GM23338 (cell line): ENCODE data around the gene DHRS7C. TPM values are rescaled to one million over a fixed set of nuclear protein-coding genes. Genes with fewer than 3 reads are reported as not detected.

Experiments
- ATAC-seq: fragments of 200-7000 bp; cut with Tn5 transposase; 3 replicates; pipeline ENCODE4 v1.9.1; 2020
- DNase-seq: peaks from one replicate; pipeline ENCODE4 v3.0.0-alpha.2; 2015; ENCODE audit warnings: low spot score
- H2AFZ ChIP-seq: fragments of 200-600 bp; sonication (generic); 2 replicates; pipeline ENCODE4 v1.8.0; 2016; ENCODE audit warnings: antibody characterized with exemption, mild to moderate bottlenecking, moderate library complexity
- H3F3A ChIP-seq: fragments of 200-600 bp; sonication (generic); replicated peaks from 2 replicates; pipeline ENCODE4 v1.8.0; 2017; ENCODE audit warnings: antibody characterized with exemption, mixed run types, low read depth
- H3K27ac ChIP-seq: fragments of 200-600 bp; sonication (generic); 2 replicates; pipeline ENCODE4 v1.6.1; 2016; ENCODE audit warnings: low read depth
- H3K27me3 ChIP-seq: fragments of 200-600 bp; sonication (generic); 2 replicates; pipeline ENCODE4 v1.8.0; 2016; ENCODE audit warnings: mild to moderate bottlenecking, mixed run types, moderate library complexity; ENCODE audit not compliant: insufficient read depth
- H3K36me3 ChIP-seq: fragments of 200-600 bp; sonication (generic); 2 replicates; pipeline ENCODE4 v1.8.0; 2016; ENCODE audit warnings: mild to moderate bottlenecking; ENCODE audit not compliant: insufficient read depth
- H3K4me1 ChIP-seq: fragments of 200-600 bp; sonication (generic); 2 replicates; pipeline ENCODE4 v1.8.0; 2016; ENCODE audit warnings: mild to moderate bottlenecking, moderate library complexity; ENCODE audit not compliant: insufficient read depth
- H3K4me2 ChIP-seq: fragments of 200-600 bp; sonication (generic); 2 replicates; pipeline ENCODE4 v1.7.1; 2017; ENCODE audit warnings: mixed run types
- H3K4me3 ChIP-seq: fragments of 200-600 bp; sonication (generic); 2 replicates; pipeline ENCODE4 v1.6.1; 2016; ENCODE audit warnings: mixed run types
- H3K79me2 ChIP-seq: fragments of 200-600 bp; sonication (generic); replicated peaks from 2 replicates; pipeline ENCODE4 v1.8.0; 2017; ENCODE audit warnings: mild to moderate bottlenecking; ENCODE audit not compliant: insufficient read depth
- H3K9me2 ChIP-seq: fragments of 200-600 bp; sonication (generic); 2 replicates; pipeline ENCODE4 v1.8.0; 2017; ENCODE audit not compliant: insufficient read depth
- H4K20me1 ChIP-seq: fragments of 200-600 bp; sonication (generic); replicated peaks from 2 replicates; pipeline ENCODE4 v1.8.0; 2017; ENCODE audit warnings: mild to moderate bottlenecking; ENCODE audit not compliant: insufficient read depth
- H3K27ac Mint-ChIP-seq: 2 replicates; pipeline ENCODE4 v1.8.0; 2020; ENCODE audit warnings: inconsistent platforms, mild to moderate bottlenecking, moderate library complexity, mixed read lengths
- H3K27me3 Mint-ChIP-seq: 3 replicates; pipeline ENCODE4 v1.8.0; 2022; ENCODE audit warnings: low read depth, mild to moderate bottlenecking, moderate library complexity, mixed read lengths, inconsistent platforms; ENCODE audit not compliant: insufficient read depth, poor library complexity
- H3K36me3 Mint-ChIP-seq: 3 replicates; pipeline ENCODE4 v1.8.0; 2021; ENCODE audit warnings: low read depth, mild to moderate bottlenecking, inconsistent platforms, moderate library complexity, mixed read lengths
- H3K4me1 Mint-ChIP-seq: 3 replicates; pipeline ENCODE4 v1.8.0; 2020; ENCODE audit warnings: mild to moderate bottlenecking, inconsistent platforms, mixed read lengths
- H3K4me3 Mint-ChIP-seq: 3 replicates; pipeline ENCODE4 v1.8.0; 2021; ENCODE audit warnings: moderate library complexity, mild to moderate bottlenecking, inconsistent platforms, mixed read lengths
- H3K9me3 Mint-ChIP-seq: 3 replicates; pipeline ENCODE4 v1.8.0; 2020; ENCODE audit warnings: moderate library complexity, mild to moderate bottlenecking, inconsistent platforms, mixed read lengths
- CREB1 ChIP-seq: fragments of 250-450 bp; sonication (Bioruptor Pico); IDR thresholded peaks from 2 replicates; pipeline ENCODE4 v1.5.0; 2020; ENCODE audit warnings: low read depth, mild to moderate bottlenecking, moderate library complexity
- CTCF ChIP-seq, 2 experiments: fragments of 200-600 bp in 1 of 2; sonication (generic) in 1 of 2; conservative IDR thresholded peaks; 2 replicates each; pipeline versions ENCODE4 v1.5.1 to v1.6.1; 2016 to 2017; ENCODE audit warnings: antibody characterized with exemption in 2 of 2, low read depth in 2 of 2, mild to moderate bottlenecking in 2 of 2, moderate library complexity in 1 of 2
- EZH2 ChIP-seq: fragments of 200-600 bp; sonication (generic); IDR thresholded peaks from one replicate; pipeline ENCODE4 v1.8.0; 2017; ENCODE audit warnings: antibody characterized with exemption, mild to moderate bottlenecking, low read depth; ENCODE audit not compliant: unreplicated experiment
- EZH2phosphoT487 ChIP-seq: fragments of 200-600 bp; sonication (generic); IDR thresholded peaks from one replicate; pipeline ENCODE4 v1.8.1; 2018; ENCODE audit warnings: antibody characterized with exemption; ENCODE audit not compliant: unreplicated experiment
- JUNB ChIP-seq: IDR thresholded peaks from one replicate; pipeline ENCODE4 v1.6.1; 2016; ENCODE audit warnings: antibody characterized with exemption; ENCODE audit not compliant: unreplicated experiment
- NANOG ChIP-seq: IDR thresholded peaks from 2 replicates; pipeline ENCODE4 v1.6.1; 2016; ENCODE audit warnings: antibody characterized with exemption, borderline replicate concordance
- POLR2AphosphoS5 ChIP-seq: IDR thresholded peaks from 2 replicates; pipeline ENCODE4 v1.6.1; 2016; ENCODE audit warnings: antibody characterized with exemption, low read depth
- REST ChIP-seq: IDR thresholded peaks from one replicate; pipeline ENCODE4 v1.6.1; 2018; ENCODE audit warnings: antibody characterized with exemption; ENCODE audit not compliant: unreplicated experiment
- STAT1 ChIP-seq: IDR thresholded peaks from one replicate; pipeline ENCODE4 v1.6.1; 2016; ENCODE audit warnings: antibody characterized with exemption; ENCODE audit not compliant: unreplicated experiment
- ZNF114 ChIP-seq: fragments of 250-450 bp; sonication (Bioruptor Pico); IDR thresholded peaks from 2 replicates; pipeline ENCODE4 v1.5.0; 2020; ENCODE audit warnings: mild to moderate bottlenecking, moderate library complexity
- ZNF331 ChIP-seq: fragments of 250-450 bp; sonication (Bioruptor Pico); IDR thresholded peaks from 2 replicates; pipeline ENCODE4 v1.5.0; 2020; ENCODE audit warnings: low read depth, mild to moderate bottlenecking, moderate library complexity
- polyA plus RNA-seq: library from polyadenylated mRNA; unstranded; fragments of >200 nt; fragmentation: Nextera tagmentation; extraction: Ambion mirVana; gene quantifications from 2 replicates; pipeline ENCODE4 v1.2.1, GENCODE V29; 2016
- total RNA-seq: library from RNA; depleted of rRNA; stranded (reverse); fragments of >200 nt; shearing (Covaris generic); gene quantifications from 2 replicates; pipeline ENCODE4 v1.2.3, GENCODE V29; 2014
- TF ChIP-seq, protein P1 (sequence below): fragments of 250-450 bp; sonication (Bioruptor Pico); IDR thresholded peaks from 2 replicates; pipeline ENCODE4 v1.5.0; 2020; ENCODE audit warnings: mild to moderate bottlenecking, moderate library complexity
- TF ChIP-seq, protein P2 (sequence below): IDR thresholded peaks from 2 replicates; pipeline ENCODE4 v1.6.1; 2016; ENCODE audit warnings: antibody characterized with exemption

The DHRS7C gene
- total and polyA plus RNA-seq, 2 experiments from 2014 or later: not detected

DNA sequence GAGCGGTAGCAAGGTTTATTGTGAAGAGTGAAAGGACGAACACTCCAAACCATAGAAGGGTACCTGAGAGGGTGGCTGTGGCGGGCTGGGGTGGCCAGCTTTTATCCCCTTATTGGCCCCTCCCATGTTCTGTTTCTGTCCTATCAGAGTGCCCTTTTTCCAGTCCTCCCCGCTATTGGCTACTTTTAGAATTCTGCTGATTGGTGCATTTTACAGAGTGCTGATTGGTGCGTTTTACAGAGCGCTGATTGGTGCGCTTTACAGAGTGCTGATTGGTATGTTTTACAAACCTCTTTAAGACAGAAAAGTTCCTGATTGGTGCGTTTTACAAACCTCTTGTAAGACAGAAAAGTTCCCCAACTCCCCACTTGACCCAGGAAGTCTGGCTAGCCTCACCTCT, 18.0 kb upstream of the DHRS7C start:
- ATAC-seq: no peak

More for the DNA sequence above, 18.0 kb upstream of the DHRS7C start:
- Histone ChIP-seq H3K79me2 (no peaks in the 10 kb centered on the region), H3K27me3 (no peaks in the 10 kb centered on the region), H3K4me1 (no peaks in the 10 kb centered on the region), H2AFZ (no peak overlapping the region), H3F3A (no peaks in the 10 kb centered on the region), H4K20me1 (no peaks in the 10 kb centered on the region), H3K9me2 (0 out of 2 replicates have a peak, but pooled peaks cover 6% of the 10 kb centered on the region), H3K4me2 (no peak overlapping the region), H3K36me3 (no peaks in the 10 kb centered on the region), H3K27ac (no peak overlapping the region), H3K4me3 (no peak overlapping the region)
- TF ChIP-seq JUNB (no peak), EZH2 (no peak), ZNF331 (CRISPR knock-in tag) (no peak), POLR2AphosphoS5 (no peak), REST (no peak), STAT1 (no peak), EZH2phosphoT487 (no peak), CREB1 (CRISPR knock-in tag) (no peak), ZNF114 (CRISPR knock-in tag) (no peak), CTCF (conservative IDR thresholded peaks at IDR 0.05; ENCODE audit: low read depth in 2 of 2) (no peak), NANOG (no peak)
- TF ChIP-seq, protein P1, sequence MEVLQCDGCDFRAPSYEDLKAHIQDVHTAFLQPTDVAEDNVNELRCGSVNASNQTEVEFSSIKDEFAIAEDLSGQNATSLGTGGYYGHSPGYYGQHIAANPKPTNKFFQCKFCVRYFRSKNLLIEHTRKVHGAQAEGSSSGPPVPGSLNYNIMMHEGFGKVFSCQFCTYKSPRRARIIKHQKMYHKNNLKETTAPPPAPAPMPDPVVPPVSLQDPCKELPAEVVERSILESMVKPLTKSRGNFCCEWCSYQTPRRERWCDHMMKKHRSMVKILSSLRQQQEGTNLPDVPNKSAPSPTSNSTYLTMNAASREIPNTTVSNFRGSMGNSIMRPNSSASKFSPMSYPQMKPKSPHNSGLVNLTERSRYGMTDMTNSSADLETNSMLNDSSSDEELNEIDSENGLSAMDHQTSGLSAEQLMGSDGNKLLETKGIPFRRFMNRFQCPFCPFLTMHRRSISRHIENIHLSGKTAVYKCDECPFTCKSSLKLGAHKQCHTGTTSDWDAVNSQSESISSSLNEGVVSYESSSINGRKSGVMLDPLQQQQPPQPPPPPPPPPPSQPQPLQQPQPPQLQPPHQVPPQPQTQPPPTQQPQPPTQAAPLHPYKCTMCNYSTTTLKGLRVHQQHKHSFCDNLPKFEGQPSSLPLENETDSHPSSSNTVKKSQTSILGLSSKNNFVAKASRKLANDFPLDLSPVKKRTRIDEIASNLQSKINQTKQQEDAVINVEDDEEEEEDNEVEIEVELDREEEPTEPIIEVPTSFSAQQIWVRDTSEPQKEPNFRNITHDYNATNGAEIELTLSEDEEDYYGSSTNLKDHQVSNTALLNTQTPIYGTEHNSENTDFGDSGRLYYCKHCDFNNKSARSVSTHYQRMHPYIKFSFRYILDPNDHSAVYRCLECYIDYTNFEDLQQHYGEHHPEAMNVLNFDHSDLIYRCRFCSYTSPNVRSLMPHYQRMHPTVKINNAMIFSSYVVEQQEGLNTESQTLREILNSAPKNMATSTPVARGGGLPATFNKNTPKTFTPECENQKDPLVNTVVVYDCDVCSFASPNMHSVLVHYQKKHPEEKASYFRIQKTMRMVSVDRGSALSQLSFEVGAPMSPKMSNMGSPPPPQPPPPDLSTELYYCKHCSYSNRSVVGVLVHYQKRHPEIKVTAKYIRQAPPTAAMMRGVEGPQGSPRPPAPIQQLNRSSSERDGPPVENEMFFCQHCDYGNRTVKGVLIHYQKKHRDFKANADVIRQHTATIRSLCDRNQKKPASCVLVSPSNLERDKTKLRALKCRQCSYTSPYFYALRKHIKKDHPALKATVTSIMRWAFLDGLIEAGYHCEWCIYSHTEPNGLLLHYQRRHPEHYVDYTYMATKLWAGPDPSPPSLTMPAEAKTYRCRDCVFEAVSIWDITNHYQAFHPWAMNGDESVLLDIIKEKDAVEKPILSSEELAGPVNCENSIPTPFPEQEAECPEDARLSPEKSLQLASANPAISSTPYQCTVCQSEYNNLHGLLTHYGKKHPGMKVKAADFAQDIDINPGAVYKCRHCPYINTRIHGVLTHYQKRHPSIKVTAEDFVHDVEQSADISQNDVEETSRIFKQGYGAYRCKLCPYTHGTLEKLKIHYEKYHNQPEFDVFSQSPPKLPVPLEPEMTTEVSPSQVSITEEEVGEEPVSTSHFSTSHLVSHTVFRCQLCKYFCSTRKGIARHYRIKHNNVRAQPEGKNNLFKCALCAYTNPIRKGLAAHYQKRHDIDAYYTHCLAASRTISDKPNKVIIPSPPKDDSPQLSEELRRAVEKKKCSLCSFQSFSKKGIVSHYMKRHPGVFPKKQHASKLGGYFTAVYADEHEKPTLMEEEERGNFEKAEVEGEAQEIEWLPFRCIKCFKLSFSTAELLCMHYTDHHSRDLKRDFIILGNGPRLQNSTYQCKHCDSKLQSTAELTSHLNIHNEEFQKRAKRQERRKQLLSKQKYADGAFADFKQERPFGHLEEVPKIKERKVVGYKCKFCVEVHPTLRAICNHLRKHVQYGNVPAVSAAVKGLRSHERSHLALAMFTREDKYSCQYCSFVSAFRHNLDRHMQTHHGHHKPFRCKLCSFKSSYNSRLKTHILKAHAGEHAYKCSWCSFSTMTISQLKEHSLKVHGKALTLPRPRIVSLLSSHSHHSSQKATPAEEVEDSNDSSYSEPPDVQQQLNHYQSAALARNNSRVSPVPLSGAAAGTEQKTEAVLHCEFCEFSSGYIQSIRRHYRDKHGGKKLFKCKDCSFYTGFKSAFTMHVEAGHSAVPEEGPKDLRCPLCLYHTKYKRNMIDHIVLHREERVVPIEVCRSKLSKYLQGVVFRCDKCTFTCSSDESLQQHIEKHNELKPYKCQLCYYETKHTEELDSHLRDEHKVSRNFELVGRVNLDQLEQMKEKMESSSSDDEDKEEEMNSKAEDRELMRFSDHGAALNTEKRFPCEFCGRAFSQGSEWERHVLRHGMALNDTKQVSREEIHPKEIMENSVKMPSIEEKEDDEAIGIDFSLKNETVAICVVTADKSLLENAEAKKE (CRISPR knock-in tag): no peak
- TF ChIP-seq, protein P2, sequence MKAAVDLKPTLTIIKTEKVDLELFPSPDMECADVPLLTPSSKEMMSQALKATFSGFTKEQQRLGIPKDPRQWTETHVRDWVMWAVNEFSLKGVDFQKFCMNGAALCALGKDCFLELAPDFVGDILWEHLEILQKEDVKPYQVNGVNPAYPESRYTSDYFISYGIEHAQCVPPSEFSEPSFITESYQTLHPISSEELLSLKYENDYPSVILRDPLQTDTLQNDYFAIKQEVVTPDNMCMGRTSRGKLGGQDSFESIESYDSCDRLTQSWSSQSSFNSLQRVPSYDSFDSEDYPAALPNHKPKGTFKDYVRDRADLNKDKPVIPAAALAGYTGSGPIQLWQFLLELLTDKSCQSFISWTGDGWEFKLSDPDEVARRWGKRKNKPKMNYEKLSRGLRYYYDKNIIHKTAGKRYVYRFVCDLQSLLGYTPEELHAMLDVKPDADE: no peak
- peaks cover 4% of the 10 kb centered on the region for H3K9me3 Mint-ChIP-seq
- H3K36me3 Mint-ChIP-seq: no peaks in the 10 kb centered on the region
- no peak for DNase-seq
- H3K27ac Mint-ChIP-seq: no peak overlapping the region
- peaks cover 5% of the 10 kb centered on the region for H3K27me3 Mint-ChIP-seq
- H3K4me3 Mint-ChIP-seq: no peak overlapping the region
- H3K4me1 Mint-ChIP-seq: no peaks in the 10 kb centered on the region
